ENCODE measurements around the gene SND1. TPM values are rescaled to one million over a fixed set of nuclear protein-coding genes. Genes with fewer than 3 reads are reported as not detected.

The SND1 gene
- total RNA-seq, 1 donor from 2014 or later: 139 TPM

DNA sequence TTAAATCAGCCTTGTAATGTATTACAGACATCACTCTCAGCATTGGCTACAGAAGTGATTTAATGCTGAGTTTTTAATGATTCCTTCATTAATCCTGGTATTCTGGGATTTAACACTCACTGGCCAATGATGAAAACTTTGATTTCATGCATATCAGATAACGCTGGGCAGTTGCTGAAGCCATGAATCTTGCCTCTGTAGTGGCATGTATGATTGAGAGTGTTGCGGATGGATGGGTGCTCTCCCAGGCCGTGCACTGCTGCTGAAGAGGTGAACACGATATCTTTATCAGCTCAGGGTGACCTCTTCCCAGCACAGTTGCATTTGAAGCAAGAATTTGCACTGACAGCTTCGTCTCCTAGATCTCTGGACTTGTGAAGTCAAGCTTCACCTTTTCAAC lies 210.5 kb downstream of the SND1 start:
- DNase-seq (ENCODE audit: low read depth in 2 of 2): no peak

GRCh38 chr7:127863082-127863481 lies 211.1 kb downstream of the SND1 start:
- no peak for DNase-seq (ENCODE audit: low read depth in 2 of 2)

DNA sequence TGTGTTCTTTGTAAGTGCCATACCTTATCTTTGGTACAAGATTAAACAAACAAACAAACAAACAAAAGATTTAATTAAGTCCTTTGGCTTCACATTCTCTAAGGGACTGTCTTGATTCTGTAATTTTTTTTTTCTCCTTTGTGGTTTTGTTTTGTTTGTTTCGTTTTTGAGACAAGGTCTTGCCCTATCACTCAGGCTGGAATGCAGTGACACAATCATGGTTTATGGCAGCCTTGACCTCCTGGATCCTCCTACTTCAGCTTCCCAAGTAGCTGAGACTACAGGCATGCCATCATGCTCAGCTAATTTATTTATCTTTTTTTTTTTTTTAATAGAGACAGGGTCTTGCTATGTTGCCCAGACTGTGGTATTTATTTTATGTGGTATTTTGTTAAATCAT lies 213.5 kb downstream of the SND1 start:
- peak in 1 of 2 donors; percentile 33 for DNase-seq (ENCODE audit: low read depth in 2 of 2)

DNA sequence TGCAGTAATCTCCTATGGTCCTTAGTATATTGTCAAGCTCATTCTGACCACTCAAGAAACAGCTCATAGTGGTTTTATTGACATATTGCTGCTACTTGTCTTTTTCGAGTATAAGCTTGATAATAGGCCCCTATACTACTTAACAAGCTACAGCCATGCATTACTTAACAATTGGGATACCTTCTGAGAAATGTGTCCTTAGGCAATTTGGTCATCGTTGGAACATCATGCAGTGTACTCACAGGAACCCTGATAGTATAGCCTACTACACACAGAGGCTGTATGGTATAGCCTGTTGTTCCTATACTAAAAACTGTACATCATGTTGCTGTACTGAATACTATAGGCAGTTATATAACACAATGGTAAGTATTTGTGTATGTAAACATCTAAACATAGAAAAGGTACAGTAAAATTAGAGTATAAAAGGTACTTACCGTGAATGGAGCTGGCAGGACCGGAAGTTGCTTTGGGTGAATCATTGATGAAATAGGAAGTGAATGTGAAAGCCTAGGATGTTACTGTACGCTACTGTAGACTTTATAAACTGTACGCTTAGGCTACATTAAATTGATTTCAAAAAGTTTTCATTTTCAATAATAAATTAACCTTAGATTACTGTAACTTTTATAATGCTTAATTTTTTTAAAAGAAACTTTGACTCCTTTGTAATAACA lies 218.4 kb downstream of the SND1 start:
- DNase-seq (ENCODE audit: low read depth in 2 of 2): peak in 1 of 2 donors; percentile 63

- no peak for DNase-seq (ENCODE audit: low read depth in 2 of 2)
These were observed 219.2 kb downstream of the SND1 start for GRCh38 chr7:127871226-127871625.

DNA sequence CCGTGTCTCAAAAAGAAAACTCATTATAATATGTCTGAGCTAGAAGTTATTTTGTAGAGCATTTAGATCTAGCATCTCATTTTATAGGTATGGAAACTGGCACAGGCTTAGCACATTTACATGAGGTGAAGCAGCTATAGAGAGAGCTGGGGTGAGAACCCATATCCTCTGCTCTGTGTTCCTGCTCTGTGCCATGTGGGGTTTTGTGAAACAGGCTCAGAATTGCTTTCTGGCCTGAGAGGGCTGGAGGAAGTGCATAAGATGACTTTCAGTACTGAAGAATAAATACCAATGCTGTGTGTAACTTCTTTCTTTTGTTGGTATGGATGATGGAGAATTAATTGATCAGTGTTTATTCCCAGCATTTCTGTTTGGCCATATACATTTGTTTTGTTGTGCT lies 220.1 kb downstream of the SND1 start:
- DNase-seq (ENCODE audit: low read depth in 2 of 2): no peak

GRCh38 chr7:127873151-127873550 lies 221.2 kb downstream of the SND1 start:
- DNase-seq (ENCODE audit: low read depth in 2 of 2): no peak

DNA sequence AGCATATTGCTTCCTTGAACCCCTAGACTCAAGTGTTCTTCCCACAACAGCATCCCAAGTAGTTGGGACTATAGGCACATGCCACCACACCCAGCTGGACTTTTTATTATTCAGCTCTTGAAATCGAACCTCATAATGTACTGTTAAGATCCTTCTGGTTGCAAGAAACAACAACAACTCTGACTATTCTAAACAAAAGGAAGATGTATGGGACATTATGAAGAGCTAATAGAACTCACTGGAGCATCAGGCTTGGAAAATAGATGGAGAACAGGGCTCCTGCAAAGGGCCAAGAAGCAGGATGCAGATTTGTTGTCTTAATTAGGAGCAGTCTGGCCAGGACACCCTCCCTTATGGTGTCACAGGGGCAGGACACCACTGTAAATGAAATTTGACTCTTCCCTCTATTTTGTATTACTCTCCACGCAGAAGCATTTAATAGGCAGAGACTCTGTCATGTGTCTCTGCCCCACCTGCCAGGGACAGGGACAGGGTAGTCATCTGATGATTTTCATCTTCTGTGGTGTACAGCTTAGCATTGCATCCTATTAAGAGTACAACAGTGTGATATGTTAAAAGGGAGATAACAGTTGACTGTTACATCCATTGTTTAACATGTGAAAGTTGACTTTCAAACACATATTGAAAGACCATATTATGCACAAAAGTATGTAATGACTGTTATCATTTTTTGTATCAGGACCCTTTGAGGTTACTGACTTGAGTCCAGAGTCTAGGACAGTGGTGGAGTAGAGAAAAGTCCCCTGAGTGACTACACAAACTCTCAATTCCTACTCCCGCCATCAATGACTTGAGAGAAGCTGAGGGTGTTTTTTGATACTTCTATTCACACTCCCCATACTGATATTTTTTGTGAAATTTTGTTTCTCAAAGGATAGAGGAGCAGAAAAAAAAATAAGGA lies 222.0 kb downstream of the SND1 start:
- no peak for DNase-seq (ENCODE audit: low read depth in 2 of 2)

- no peak for DNase-seq (ENCODE audit: low read depth in 2 of 2)
These were observed 223.1 kb downstream of the SND1 start for GRCh38 chr7:127874951-127875608.

- peak in 1 of 2 donors; percentile 14 for DNase-seq (ENCODE audit: low read depth in 2 of 2)
These were observed 224.4 kb downstream of the SND1 start for GRCh38 chr7:127876393-127876792.

GRCh38 chr7:127877951-127878350 lies 226.0 kb downstream of the SND1 start:
- peak in 1 of 2 donors; percentile 78 for DNase-seq (ENCODE audit: low read depth in 2 of 2)

DNA sequence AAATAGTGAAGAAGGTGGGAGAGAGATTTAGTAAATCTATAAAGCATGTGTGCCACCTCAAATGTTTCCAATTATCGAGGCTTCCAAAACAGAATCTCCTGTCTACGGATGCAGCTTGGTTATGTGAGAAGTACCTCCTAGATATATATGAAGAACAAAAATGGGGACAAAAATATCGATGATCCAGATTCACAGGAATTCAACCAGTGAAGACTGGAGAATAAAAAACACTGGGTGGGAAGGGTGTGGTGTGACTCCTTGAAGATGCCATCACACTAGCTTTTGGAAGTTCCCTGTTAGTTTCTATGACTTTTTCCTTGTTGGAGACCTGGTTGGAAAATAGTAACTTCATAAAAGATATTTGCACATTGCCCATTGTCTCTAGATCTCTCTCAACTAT lies 226.8 kb downstream of the SND1 start:
- DNase-seq (ENCODE audit: low read depth in 2 of 2): no peak

DNA sequence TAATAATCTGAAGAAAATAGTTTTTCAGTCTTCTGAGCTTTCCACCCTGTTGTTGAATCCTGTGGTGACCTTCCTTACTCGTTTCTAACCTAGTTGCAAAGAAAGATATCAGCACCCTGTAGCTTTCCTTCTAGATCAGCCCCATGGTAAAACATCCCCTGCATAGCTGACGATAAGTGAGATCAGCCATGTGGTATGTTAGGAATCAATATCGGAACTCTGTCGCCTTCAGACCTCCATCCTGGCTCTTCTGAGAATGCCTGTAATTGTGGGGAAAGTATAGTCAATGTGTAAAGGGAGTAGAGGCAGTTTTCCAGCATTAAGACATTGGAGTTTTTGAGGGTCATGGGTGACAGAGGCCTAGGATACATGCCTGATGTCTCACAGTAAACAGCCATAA lies 227.4 kb downstream of the SND1 start:
- DNase-seq (ENCODE audit: low read depth in 2 of 2): no peak

- no peak for DNase-seq (ENCODE audit: low read depth in 2 of 2)
These were observed 227.9 kb downstream of the SND1 start for GRCh38 chr7:127879942-127880341.

GRCh38 chr7:127880454-127880853 lies 228.5 kb downstream of the SND1 start:
- DNase-seq (ENCODE audit: low read depth in 2 of 2): no peak

DNA sequence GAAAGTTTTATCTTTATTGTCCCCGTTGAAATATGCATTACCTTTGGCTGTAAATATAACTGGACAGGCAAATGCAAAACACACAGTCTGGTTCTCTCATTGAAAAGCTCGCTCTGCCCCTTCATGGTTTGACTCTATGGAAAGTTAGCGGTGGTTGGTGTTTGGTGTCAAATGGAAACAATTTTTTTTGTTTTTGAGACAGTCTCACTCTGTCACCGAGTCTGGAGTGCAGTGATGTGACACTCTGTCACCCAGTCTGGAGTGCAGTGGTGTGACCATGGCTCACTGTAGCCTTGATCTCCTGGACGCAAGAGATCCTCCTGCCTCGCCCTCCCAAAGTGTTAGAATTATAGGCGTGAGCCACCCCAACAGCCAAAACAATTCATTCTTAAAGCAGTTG lies 229.6 kb downstream of the SND1 start:
- no peak for DNase-seq (ENCODE audit: low read depth in 2 of 2)

- no peak for DNase-seq (ENCODE audit: low read depth in 2 of 2)
These were observed 230.4 kb downstream of the SND1 start for GRCh38 chr7:127882313-127882920.

GRCh38 chr7:127884066-127884559 lies 232.1 kb downstream of the SND1 start:
- DNase-seq (ENCODE audit: low read depth in 2 of 2): no peak

- no peak for DNase-seq (ENCODE audit: low read depth in 2 of 2)
These were observed 233.3 kb downstream of the SND1 start for GRCh38 chr7:127885222-127885772.

GRCh38 chr7:127885843-127886242 lies 233.8 kb downstream of the SND1 start:
- peak in 1 of 2 donors; percentile 61 for DNase-seq (ENCODE audit: low read depth in 2 of 2)

DNA sequence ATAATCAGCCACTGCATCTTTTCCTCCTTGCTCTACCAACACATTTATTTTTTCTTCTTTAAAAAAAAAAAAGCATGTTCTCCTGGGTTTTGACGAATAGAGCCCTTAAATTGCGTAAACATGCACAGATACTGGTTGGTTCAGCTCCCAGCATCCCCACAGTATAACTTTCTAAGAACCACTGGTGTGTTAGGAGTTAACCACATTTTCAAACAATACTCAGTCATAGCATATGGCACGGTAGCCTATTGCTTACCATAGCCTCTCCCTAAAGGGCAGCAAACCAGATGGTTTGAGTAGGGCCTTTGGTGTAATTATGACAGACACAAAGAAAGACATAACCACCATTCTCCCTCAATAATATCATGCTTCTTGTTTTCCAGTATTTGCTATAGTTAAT lies 234.3 kb downstream of the SND1 start:
- no peak for DNase-seq (ENCODE audit: low read depth in 2 of 2)

Measured in dermis microvascular lymphatic vessel endothelial cell (primary cell).